GM19193 (cell line): ENCODE data around the gene ARMCX2.

Experiments used
- POLR2A ChIP-seq: IDR thresholded peaks from 4 replicates; pipeline ENCODE4 v1.6.1; 2011; ENCODE audit not compliant: insufficient read depth, insufficient read length; ENCODE audit errors: extremely low read depth

Gene ARMCX2

DNA sequence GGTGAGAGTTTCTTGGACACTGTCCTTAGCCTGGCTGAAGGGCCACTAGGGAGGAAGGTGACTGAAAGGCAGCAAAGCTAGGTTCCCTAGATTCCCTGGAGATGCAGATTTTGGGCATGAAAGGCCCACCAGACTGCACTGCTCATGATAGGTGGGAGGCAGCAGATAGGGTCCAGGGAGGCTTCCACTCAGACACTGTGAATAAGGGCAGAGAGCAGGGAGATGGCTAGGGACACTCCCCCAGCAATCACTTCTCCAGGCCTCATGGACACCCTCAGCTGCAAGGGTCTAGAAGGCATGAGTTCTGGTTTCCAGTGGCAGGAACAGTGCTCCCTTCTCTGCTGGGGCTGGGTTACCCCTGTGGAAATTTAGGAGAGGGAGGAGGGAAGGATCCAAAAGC is 20.1 kb downstream of the ARMCX2 start:
- peak; percentile 22 for TF ChIP-seq POLR2A

DNA sequence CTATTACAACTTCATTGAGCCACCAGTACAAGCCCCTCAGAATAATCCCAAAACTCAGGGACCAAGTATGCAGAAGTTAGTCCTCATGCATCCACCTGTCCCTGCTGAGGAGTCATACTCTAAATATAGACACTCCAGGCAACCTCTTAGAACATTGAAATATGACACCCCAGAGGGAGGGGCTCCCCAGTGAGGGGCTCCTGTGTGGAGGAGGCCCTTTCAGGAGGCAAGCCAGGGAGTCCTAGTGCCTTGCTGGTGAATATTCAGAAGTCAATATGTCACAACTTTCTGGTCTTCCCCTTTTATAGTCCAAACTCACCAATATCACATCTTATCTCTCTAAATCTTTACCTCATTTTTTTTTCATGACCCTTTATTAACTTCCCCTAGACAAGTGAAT is 40.3 kb downstream of the ARMCX2 start:
- no peak for TF ChIP-seq POLR2A

DNA sequence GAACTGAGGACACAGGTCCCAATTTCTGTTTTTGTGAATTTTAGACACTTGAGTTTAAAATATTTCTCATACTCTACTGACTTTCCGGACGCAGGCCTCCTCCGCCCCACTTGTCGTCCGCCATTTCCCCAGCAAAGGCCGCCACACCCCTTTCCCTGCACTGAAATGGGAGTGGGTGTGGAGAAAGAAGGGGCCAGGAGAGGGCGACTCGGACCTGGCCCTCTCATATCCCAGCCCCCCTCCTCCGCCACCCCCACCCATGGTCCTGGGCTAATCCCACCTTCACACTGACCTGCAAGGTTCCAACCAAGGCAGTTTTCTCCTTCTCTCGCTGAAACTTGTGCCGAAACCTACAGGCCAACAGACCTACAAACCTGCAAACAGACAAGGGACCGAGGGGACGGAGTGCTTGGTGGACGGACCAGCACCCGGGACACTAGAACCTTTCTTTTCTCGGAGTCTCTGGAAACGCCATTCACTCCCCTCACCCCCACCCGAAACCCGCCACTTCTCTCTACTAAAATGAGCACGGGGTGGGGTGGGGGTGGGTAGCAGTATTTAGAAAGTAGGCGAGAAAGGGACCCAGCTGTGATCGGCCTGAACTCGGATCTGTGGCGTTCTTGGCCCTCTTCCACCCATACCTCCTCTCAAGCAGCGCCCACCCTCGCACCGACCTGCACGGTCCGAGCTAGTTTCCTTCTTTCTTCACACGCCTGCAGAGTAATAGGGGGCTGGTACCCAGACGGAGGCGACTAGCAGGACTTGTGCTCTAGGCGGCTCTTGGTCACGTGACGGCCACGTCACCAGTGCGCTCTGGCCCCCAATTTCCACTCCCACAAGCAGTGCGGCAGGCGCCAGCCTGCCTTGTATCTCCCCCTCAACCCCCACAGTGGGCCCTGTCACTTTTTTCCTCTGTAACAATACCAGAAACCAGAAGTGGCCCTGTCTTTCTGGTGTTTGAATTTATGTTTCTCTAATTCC is 42.1 kb downstream of the ARMCX2 start, which contains the start of gene ARMCX6:
TSS of gene ARMCX6 (minus strand) at position 790 of the 981 bp plus-strand sequence. CDS start 1,380 bp downstream, outside the sequence.
- peak; percentile 58 for TF ChIP-seq POLR2A

DNA sequence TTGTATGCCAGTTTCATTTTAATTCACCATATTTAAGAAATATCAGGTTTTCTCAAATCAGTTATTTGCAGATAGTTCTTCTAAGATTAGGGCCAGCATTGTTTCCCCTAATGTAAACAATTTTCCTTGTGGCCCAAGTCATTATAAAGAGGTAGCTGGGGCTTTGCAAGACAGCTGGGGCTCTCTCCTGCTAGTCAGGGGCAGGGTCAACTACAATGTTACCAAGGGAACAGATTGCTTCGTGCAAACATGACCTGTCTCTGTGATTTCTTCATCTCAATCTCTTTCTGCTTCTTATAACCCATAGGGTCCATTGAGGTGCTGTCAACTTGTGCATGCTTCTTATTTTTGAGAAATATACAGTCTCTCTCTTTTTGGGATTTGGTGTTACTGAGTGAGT is 53.9 kb downstream of the ARMCX2 start:
- no peak for TF ChIP-seq POLR2A
